Suprapubic skin (tissue), 4 donors: ENCODE results near the gene MAG. TPM values are rescaled to one million over a fixed set of nuclear protein-coding genes. Genes with fewer than 3 reads are reported as not detected.
A peak's percentile ranks its signal among the peaks of the same experiment; 100 is the strongest.

Source experiments
- DNase-seq, 2 donors: peaks; one replicate each; pipeline ENCODE4 v3.0.0-alpha.2; 2019; ENCODE audit warnings: low spot score in 2 of 2
- H3K27ac ChIP-seq: fragments of 200-600 bp; sonication (generic); one replicate; pipeline ENCODE4 v1.5.1; 2019
- H3K27me3 ChIP-seq: fragments of 200-600 bp; sonication (generic); one replicate; pipeline ENCODE4 v1.5.1; 2019
- H3K36me3 ChIP-seq: fragments of 200-600 bp; sonication (generic); one replicate; pipeline ENCODE4 v1.5.1; 2019
- H3K4me1 ChIP-seq: fragments of 200-600 bp; sonication (generic); one replicate; pipeline ENCODE4 v1.5.1; 2019
- H3K4me3 ChIP-seq: fragments of 200-600 bp; sonication (generic); one replicate; pipeline ENCODE4 v1.5.1; 2019; ENCODE audit warnings: mild to moderate bottlenecking
- H3K9me3 ChIP-seq: fragments of 200-600 bp; sonication (generic); one replicate; pipeline ENCODE4 v1.5.1; 2019
- EP300 ChIP-seq: sonication (generic); formaldehyde crosslinking; IDR thresholded peaks from one replicate; pipeline ENCODE4 v1.6.1; 2017; ENCODE audit warnings: antibody characterized with exemption
- POLR2A ChIP-seq, 2 donors: fragments of 450-650 bp; IDR thresholded peaks; one replicate each; pipeline ENCODE4 v1.6.1; 2017; ENCODE audit warnings: antibody characterized with exemption in 2 of 2, mild to moderate bottlenecking in 2 of 2, moderate library complexity in 2 of 2
- POLR2AphosphoS5 ChIP-seq, 3 donors: sonication (generic); formaldehyde crosslinking; IDR thresholded peaks; one replicate each; pipeline ENCODE4 v1.6.1; 2017; ENCODE audit warnings: antibody characterized with exemption in 3 of 3
- WGBS: methylation state at CpG from one replicate; pipeline ENCODE4 v1.1.5; 2018; 5-methylcytosine and 5-hydroxymethylcytosine counted together
- total RNA-seq, 4 donors: library from RNA; depleted of rRNA; stranded (reverse); fragments of >200 nt; gene quantifications; one replicate each; pipeline ENCODE4 v1.1.0, GENCODE V29; 2016
- TF ChIP-seq, protein P1 (sequence below), 2 donors: fragments of 200-600 bp in 1 of 2; fragments of 450-650 bp in 1 of 2; sonication (generic) in 1 of 2; IDR thresholded peaks; one replicate each; pipeline ENCODE4 v1.5.1; 2016 to 2019; ENCODE audit warnings: antibody characterized with exemption in 2 of 2, mild to moderate bottlenecking in 1 of 2, moderate library complexity in 1 of 2

The MAG gene
- total RNA-seq, 4 donors from 2014 or later: not detected

DNA sequence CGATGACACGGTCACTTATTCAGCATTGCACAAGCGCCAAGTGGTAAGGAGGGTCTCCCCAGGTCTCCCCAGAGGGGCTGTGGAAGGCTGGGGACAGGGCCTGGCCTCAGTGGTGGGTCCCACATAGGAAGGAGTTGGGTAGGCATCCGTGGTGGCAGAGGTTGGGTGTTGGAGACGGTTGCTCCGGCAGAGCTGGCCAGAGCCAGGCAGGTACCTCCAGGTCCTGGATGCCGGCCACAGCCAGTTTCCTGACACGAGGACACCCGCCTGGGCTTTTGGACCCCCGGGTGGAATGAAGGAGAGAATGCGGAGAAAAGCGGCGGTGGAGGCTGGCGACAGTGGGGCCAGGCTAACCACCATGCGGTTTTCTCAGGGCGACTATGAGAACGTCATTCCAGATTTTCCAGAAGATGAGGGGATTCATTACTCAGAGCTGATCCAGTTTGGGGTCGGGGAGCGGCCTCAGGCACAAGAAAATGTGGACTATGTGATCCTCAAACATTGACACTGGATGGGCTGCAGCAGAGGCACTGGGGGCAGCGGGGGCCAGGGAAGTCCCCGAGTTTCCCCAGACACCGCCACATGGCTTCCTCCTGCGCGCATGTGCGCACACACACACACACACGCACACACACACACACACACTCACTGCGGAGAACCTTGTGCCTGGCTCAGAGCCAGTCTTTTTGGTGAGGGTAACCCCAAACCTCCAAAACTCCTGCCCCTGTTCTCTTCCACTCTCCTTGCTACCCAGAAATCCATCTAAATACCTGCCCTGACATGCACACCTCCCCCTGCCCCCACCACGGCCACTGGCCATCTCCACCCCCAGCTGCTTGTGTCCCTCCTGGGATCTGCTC is 54.5 kb downstream of the MAG start:
- Histone ChIP-seq H3K27ac (no peak overlapping the region), H3K27me3 (peaks cover 20% of the 10 kb centered on the region), H3K9me3 (no peaks in the 10 kb centered on the region), H3K4me1 (no peaks in the 10 kb centered on the region), H3K36me3 (no peaks in the 10 kb centered on the region), H3K4me3 (no peak overlapping the region)
- DNase-seq: peak; percentile 48 to 71
- WGBS: 53% methylated on average over 26 of the region's 28 CpGs
- TF ChIP-seq POLR2AphosphoS5 (IDR thresholded peaks at IDR 0.05) (no peak), EP300 (no peak), POLR2A (IDR thresholded peaks at IDR 0.05) (no peak)
- TF ChIP-seq, protein P1, sequence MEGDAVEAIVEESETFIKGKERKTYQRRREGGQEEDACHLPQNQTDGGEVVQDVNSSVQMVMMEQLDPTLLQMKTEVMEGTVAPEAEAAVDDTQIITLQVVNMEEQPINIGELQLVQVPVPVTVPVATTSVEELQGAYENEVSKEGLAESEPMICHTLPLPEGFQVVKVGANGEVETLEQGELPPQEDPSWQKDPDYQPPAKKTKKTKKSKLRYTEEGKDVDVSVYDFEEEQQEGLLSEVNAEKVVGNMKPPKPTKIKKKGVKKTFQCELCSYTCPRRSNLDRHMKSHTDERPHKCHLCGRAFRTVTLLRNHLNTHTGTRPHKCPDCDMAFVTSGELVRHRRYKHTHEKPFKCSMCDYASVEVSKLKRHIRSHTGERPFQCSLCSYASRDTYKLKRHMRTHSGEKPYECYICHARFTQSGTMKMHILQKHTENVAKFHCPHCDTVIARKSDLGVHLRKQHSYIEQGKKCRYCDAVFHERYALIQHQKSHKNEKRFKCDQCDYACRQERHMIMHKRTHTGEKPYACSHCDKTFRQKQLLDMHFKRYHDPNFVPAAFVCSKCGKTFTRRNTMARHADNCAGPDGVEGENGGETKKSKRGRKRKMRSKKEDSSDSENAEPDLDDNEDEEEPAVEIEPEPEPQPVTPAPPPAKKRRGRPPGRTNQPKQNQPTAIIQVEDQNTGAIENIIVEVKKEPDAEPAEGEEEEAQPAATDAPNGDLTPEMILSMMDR (IDR thresholded peaks at IDR 0.05): no peak

DNA sequence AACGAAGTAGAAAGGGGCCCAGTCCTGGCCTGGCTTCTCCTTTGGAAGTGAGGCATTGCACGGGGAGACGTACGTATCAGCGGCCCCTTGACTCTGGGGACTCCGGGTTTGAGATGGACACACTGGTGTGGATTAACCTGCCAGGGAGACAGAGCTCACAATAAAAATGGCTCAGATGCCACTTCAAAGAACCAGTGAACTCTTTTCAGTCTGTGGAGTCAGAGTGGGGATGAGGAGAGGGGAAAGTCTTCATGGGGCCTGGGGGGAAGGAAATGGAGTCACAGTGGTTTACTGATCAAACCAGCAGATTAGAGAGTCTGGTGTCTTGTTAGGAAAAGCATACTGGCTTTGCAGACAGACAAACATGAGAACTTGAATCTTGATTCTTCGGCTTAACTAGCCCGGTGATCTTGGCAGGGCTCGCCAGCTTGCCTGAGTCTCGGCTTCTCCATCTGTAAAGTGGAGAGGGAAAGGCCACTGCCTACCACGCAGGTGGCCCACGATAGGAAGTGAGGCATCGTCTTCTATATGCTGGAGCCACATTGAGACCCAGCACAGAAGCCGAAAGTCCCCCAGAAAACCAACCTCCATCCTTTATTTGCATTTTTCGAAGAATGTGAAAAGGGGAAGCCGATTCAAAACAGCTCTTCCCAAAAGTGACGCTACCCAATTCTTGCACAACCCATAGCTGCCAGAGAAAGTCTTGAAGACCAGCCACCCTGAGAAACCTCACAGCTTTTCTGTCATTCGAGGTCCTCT is 55.4 kb downstream of the MAG start, which contains the start of gene FFAR1:
TSS of gene FFAR1 (plus strand) at position 732 of the 759 bp plus-strand sequence. CDS start 3,650 bp downstream, outside the sequence.
- peaks cover 22% of the 10 kb centered on the region for H3K27me3 ChIP-seq
- DNase-seq: peak; percentile 27 to 47
- WGBS: 54% methylated on average over 18 of the region's 18 CpGs
- no peaks in the 10 kb centered on the region for H3K36me3 ChIP-seq
- H3K9me3 ChIP-seq: no peaks in the 10 kb centered on the region
- no peak within 1 kb of the TSS for H3K4me3 ChIP-seq
- TF ChIP-seq EP300 (no peak), POLR2AphosphoS5 (IDR thresholded peaks at IDR 0.05) (no peak), POLR2A (IDR thresholded peaks at IDR 0.05) (no peak)
- TF ChIP-seq, protein P1 (IDR thresholded peaks at IDR 0.05): no peak
- no peaks in the 10 kb centered on the region for H3K4me1 ChIP-seq
- H3K27ac ChIP-seq: no peak within 1 kb of the TSS

DNA sequence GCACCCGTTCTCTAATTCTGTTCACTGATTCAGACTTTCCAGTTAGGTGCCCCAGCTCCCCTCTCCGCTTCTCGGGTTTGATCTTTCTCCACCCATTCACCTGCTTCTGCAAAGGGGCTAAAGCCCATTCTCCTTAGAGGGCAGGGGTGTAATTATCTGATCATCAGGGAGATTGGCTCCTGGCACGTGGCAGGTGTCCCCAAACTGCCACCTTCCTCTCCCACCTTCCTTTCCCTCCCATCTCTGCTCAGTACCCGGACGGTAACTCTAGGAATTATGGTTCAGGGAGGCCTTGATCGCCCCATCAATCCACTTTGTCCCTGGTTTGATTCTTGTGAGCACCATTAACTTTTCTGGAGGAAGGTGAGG is 56.0 kb downstream of the MAG start:
- no peak for TF ChIP-seq EP300
- TF ChIP-seq, protein P1 (IDR thresholded peaks at IDR 0.05): no peak
- TF ChIP-seq POLR2AphosphoS5 (IDR thresholded peaks at IDR 0.05): no peak
- no peak for TF ChIP-seq POLR2A (IDR thresholded peaks at IDR 0.05)
- no peak overlapping the region for H3K27ac ChIP-seq
- WGBS: 84% methylated on average over 7 of the region's 7 CpGs
- no peak overlapping the region for H3K4me3 ChIP-seq
- H3K9me3 ChIP-seq: no peaks in the 10 kb centered on the region
- H3K27me3 ChIP-seq: peaks cover 23% of the 10 kb centered on the region
- H3K4me1 ChIP-seq: peaks cover 4% of the 10 kb centered on the region
- peak; percentile 37 to 42 for DNase-seq
- H3K36me3 ChIP-seq: no peaks in the 10 kb centered on the region

DNA sequence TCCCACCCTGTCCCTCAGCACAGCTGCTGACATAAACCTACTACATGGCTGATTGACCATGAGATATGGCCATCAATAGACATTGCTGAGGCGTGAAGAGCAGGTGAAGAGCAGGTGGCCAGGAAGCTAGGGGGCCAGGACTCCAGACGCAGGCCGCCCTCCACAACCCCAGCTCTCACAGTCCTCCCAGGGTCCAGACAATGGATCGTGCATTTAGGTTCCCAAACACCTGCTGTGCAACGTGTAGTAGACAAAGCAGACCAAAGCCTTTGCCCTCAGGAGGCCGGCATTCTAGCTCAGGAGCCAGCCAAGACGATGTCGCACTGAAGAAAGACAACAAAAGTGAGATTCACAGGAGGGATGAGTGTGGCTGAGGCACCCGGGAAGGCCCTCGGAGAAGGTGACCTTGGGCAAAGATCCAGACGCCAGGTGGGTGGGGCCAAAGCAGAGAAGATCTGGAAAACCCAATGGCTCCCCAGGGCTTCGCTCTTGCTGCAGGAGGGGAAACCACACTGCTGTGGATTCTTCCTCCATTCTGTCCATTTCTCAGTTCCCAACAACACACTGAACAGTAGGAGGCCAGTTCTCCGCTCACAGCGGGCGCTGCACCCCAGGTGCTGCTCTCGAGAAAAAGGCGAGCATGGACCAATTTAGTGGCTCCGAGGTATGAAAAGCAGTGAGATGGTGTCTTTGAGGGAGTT is 57.1 kb downstream of the MAG start:
- TF ChIP-seq, protein P1 (IDR thresholded peaks at IDR 0.05): no peak
- TF ChIP-seq POLR2AphosphoS5 (IDR thresholded peaks at IDR 0.05) (no peak), POLR2A (IDR thresholded peaks at IDR 0.05) (no peak), EP300 (no peak)
- H3K36me3 ChIP-seq: no peaks in the 10 kb centered on the region
- whole genome bisulfite sequencing: 83% methylated on average over 18 of the region's 18 CpGs
- peak; percentile 46 to 57 for DNase-seq
- no peaks in the 10 kb centered on the region for H3K9me3 ChIP-seq
- no peak overlapping the region for H3K4me3 ChIP-seq
- H3K27ac ChIP-seq: no peak overlapping the region
- H3K27me3 ChIP-seq: peaks cover 25% of the 10 kb centered on the region
- peaks cover 8% of the 10 kb centered on the region for H3K4me1 ChIP-seq
